ENCODE data around the gene ANTXRL. TPM values are rescaled to one million over a fixed set of nuclear protein-coding genes. Genes with fewer than 3 reads are reported as not detected.
A peak's percentile ranks its signal among the peaks of the same experiment; 100 is the strongest.
"Not testable (repeated sequence)": the region's sequence is repeated elsewhere in the genome, so short reads cannot be mapped to it uniquely, and the experiment has no call there.

ANTXRL gene
- total RNA-seq, 1 experiment from 2014 or later: not detected

DNA sequence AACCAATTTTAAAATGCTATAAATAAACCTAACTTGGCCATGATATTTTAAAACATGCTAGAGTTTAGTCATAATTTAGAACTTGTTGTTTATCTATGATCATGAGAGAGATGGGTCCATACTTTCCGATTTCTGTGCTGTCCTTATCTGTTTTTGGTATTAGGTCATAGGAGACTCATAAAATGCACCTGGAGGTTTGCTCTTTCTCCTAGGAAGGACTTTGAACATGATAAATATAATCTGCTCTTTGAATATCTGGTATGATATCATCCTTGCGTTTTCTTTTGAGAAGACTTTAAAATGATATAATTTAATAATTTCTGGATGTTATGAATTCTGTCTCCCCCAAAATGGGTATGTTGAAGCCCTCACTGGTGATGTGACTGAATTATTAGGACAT lies 9.0 kb upstream of the ANTXRL start:
- Histone ChIP-seq H3K4me1 (ENCODE audit: control insufficient read depth, insufficient read depth, low read length) (no peaks in the 10 kb centered on the region), H3K27ac (ENCODE audit: low read length) (no peak overlapping the region), H3K27me3 (ENCODE audit: control insufficient read depth, insufficient read depth, low read length) (no peaks in the 10 kb centered on the region; the same call in 1 of the 2 replicates), H3K36me3 (ENCODE audit: control insufficient read depth, insufficient read depth, low read length) (no peaks in the 10 kb centered on the region), H3K9me3 (ENCODE audit: control insufficient read depth, insufficient read depth, low read depth, low read length) (no peaks in the 10 kb centered on the region), H3K4me3 (ENCODE audit: low read depth in 2 of 2, low read length in 2 of 2) (no peak overlapping the region)
- ChIA-PET POLR2A (no interaction called here), CTCF (no interaction called here)
- no TSS peak for BruUV-seq (replicated peaks)
- ATAC-seq: no peak
- in situ Hi-C loops (cut with HindIII; ENCODE audit: low pct_unique_long_range_greater_than_20kb, low sequenced_read_pairs): no loop called here
- DNase-seq (ENCODE audit: low read depth, low spot score): no peak
- no peak for TF ChIP-seq TCF7L2 (IDR thresholded peaks at IDR 0.05; ENCODE audit: low read depth, low read length)
- no peak for TF ChIP-seq POLR2AphosphoS5 (IDR thresholded peaks at IDR 0.05; ENCODE audit: low read depth, low read length)
- no peak for TF ChIP-seq SIN3A (IDR thresholded peaks at IDR 0.05; ENCODE audit: borderline replicate concordance, insufficient read depth, low read depth, low read length)
- TF ChIP-seq, protein P1, sequence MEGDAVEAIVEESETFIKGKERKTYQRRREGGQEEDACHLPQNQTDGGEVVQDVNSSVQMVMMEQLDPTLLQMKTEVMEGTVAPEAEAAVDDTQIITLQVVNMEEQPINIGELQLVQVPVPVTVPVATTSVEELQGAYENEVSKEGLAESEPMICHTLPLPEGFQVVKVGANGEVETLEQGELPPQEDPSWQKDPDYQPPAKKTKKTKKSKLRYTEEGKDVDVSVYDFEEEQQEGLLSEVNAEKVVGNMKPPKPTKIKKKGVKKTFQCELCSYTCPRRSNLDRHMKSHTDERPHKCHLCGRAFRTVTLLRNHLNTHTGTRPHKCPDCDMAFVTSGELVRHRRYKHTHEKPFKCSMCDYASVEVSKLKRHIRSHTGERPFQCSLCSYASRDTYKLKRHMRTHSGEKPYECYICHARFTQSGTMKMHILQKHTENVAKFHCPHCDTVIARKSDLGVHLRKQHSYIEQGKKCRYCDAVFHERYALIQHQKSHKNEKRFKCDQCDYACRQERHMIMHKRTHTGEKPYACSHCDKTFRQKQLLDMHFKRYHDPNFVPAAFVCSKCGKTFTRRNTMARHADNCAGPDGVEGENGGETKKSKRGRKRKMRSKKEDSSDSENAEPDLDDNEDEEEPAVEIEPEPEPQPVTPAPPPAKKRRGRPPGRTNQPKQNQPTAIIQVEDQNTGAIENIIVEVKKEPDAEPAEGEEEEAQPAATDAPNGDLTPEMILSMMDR (IDR thresholded peaks at IDR 0.05): no peak
- TF ChIP-seq, protein P2, sequence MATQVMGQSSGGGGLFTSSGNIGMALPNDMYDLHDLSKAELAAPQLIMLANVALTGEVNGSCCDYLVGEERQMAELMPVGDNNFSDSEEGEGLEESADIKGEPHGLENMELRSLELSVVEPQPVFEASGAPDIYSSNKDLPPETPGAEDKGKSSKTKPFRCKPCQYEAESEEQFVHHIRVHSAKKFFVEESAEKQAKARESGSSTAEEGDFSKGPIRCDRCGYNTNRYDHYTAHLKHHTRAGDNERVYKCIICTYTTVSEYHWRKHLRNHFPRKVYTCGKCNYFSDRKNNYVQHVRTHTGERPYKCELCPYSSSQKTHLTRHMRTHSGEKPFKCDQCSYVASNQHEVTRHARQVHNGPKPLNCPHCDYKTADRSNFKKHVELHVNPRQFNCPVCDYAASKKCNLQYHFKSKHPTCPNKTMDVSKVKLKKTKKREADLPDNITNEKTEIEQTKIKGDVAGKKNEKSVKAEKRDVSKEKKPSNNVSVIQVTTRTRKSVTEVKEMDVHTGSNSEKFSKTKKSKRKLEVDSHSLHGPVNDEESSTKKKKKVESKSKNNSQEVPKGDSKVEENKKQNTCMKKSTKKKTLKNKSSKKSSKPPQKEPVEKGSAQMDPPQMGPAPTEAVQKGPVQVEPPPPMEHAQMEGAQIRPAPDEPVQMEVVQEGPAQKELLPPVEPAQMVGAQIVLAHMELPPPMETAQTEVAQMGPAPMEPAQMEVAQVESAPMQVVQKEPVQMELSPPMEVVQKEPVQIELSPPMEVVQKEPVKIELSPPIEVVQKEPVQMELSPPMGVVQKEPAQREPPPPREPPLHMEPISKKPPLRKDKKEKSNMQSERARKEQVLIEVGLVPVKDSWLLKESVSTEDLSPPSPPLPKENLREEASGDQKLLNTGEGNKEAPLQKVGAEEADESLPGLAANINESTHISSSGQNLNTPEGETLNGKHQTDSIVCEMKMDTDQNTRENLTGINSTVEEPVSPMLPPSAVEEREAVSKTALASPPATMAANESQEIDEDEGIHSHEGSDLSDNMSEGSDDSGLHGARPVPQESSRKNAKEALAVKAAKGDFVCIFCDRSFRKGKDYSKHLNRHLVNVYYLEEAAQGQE (IDR thresholded peaks at IDR 0.05; ENCODE audit: insufficient read depth in 1 of 2, low read depth in 2 of 2, low read length in 1 of 2): no peak
- intact Hi-C loops (cut with micrococcal nuclease; ENCODE audit: unreplicated experiment): no loop called here

DNA sequence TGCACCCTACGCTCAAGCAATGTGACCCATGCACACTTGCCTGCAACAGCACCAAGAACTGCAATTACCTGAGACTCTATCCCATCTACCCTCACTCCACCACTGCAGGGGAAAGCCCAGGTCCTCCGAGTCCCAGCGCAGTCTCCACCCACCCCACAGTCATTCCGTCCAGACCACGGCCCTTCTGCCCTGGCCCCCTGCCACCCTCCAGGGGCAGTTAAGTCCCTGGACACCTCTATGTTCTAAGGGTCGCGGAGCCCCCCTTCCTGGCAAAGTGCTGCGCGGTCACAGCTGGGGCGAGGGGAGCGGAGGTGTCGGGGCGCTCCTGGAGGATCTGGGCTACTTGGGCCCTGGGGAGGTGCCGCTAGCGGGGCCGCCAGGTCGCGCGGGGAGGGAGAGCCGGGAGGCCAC lies 4.4 kb upstream of the ANTXRL start:
- H3K27ac ChIP-seq (ENCODE audit: low read length); DNase-seq (ENCODE audit: low read depth, low spot score); BruUV-seq (replicated peaks); H3K27me3 ChIP-seq (ENCODE audit: control insufficient read depth, insufficient read depth, low read length); in situ Hi-C loops (cut with HindIII; ENCODE audit: low pct_unique_long_range_greater_than_20kb, low sequenced_read_pairs); CTCF ChIA-PET; H3K9me3 ChIP-seq (ENCODE audit: control insufficient read depth, insufficient read depth, low read depth, low read length); H3K36me3 ChIP-seq (ENCODE audit: control insufficient read depth, insufficient read depth, low read length); intact Hi-C loops (cut with micrococcal nuclease; ENCODE audit: unreplicated experiment): not testable (repeated sequence)
- Histone ChIP-seq H3K4me1 (ENCODE audit: control insufficient read depth, insufficient read depth, low read length) (peaks cover 11% of the 10 kb centered on the region), H3K4me3 (ENCODE audit: low read depth in 2 of 2, low read length in 2 of 2) (peak overlapping the region; percentile 41 to 54)
- peak; percentile 4; the same call in 1 of the 2 replicates for ATAC-seq
- POLR2A ChIA-PET: interaction anchor here (0.6 kb wide), 1 partner anchor 40 kb away, joined by 6 read pairs; no protein-coding TSS in a partner anchor

DNA sequence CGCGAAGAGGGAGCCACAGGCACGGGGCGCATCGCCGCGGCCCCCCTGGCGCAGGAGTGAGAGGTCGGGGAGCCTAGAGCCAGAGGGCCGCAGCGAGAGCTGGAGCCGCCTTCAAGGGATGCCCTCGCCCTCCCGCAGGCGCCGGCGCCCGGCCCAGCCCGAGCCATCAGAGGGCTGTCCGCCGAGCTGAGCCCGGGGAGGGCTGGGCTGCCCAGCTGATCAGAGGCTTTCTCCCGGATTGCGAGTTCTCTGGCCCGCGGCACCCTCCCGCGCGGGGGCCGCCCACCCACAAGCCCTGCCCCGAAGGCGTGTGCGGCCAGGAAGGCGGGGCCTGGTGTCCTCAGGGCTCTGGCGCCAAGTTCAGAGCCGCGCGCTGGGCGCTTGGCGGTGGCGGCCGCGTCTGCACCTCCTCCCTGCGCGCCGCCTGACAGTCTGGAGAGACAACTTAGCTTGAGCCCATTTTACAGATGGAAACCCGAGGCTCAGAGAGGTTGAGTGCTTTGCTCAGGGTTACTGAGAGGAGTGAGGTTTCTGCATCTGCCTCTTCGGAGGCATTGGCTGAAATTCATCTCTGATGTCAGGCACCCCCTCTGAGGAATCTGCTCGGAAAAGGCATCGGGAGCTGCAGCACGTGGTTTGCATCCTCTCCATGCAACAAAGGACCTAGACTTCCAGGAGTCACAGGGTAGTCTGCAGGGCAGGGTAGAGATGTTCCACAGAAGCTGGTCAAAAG lies 3.8 kb upstream of the ANTXRL start:
- Histone ChIP-seq H3K27me3 (ENCODE audit: control insufficient read depth, insufficient read depth, low read length) (no peaks in the 10 kb centered on the region), H3K9me3 (ENCODE audit: control insufficient read depth, insufficient read depth, low read depth, low read length) (no peaks in the 10 kb centered on the region), H3K27ac (ENCODE audit: low read length) (peak overlapping the region; percentile 31; the same call in 1 of the 2 replicates), H3K36me3 (ENCODE audit: control insufficient read depth, insufficient read depth, low read length) (no peaks in the 10 kb centered on the region), H3K4me3 (ENCODE audit: low read depth in 2 of 2, low read length in 2 of 2) (peak overlapping the region; percentile 41 to 54), H3K4me1 (ENCODE audit: control insufficient read depth, insufficient read depth, low read length) (peaks cover 11% of the 10 kb centered on the region)
- ATAC-seq (peak; percentile 76), DNase-seq (ENCODE audit: low read depth, low spot score) (no peak)
- CTCF ChIA-PET: no interaction called here
- in situ Hi-C loops (cut with HindIII; ENCODE audit: low pct_unique_long_range_greater_than_20kb, low sequenced_read_pairs): no loop called here
- POLR2A ChIA-PET: interaction anchor here (0.6 kb wide), 1 partner anchor 40 kb away, joined by 6 read pairs; no protein-coding TSS in a partner anchor
- intact Hi-C loops (cut with micrococcal nuclease; ENCODE audit: unreplicated experiment): no loop called here
- TF ChIP-seq SIN3A (IDR thresholded peaks at IDR 0.05; ENCODE audit: borderline replicate concordance, insufficient read depth, low read depth, low read length): 0 out of 2 replicates have a peak, but pooled peaks have one; percentile 48
- TF ChIP-seq, protein P1 (IDR thresholded peaks at IDR 0.05): no peak
- TF ChIP-seq, protein P2 (IDR thresholded peaks at IDR 0.05; ENCODE audit: insufficient read depth in 1 of 2, low read depth in 2 of 2, low read length in 1 of 2): no peak
- TF ChIP-seq POLR2AphosphoS5 (IDR thresholded peaks at IDR 0.05; ENCODE audit: low read depth, low read length): no peak
- no peak for TF ChIP-seq TCF7L2 (IDR thresholded peaks at IDR 0.05; ENCODE audit: low read depth, low read length)
- BruUV-seq (replicated peaks): no TSS peak
